Liver (tissue), 9 donors: ENCODE data around the gene ARL6IP6. TPM values are rescaled to one million over a fixed set of nuclear protein-coding genes. Genes with fewer than 3 reads are reported as not detected.

Source experiments
- DNase-seq: peaks from one replicate; pipeline ENCODE4 v3.0.0-alpha.2; 2017; ENCODE audit warnings: low spot score
- H3K27ac ChIP-seq, 2 donors: one replicate each; pipeline ENCODE4 v1.7.0; 2013; ENCODE audit warnings: inconsistent platforms in 2 of 2, low read length in 2 of 2, control low read depth in 1 of 2, low read depth in 1 of 2, mild to moderate bottlenecking in 1 of 2
- H3K27me3 ChIP-seq, 4 donors: one replicate each; pipeline versions ENCODE4 v1.6.1 to v1.7.0; 2013; ENCODE audit warnings: low read length in 3 of 4, inconsistent platforms in 1 of 4, mild to moderate bottlenecking in 1 of 4, moderate library complexity in 1 of 4; ENCODE audit not compliant: control insufficient read depth in 4 of 4, insufficient read depth in 4 of 4
- H3K36me3 ChIP-seq, 4 donors: one replicate each; pipeline versions ENCODE4 v1.6.1 to v1.7.0; 2013; ENCODE audit warnings: low read length in 3 of 4, mild to moderate bottlenecking in 3 of 4, low read depth in 1 of 4, moderate library complexity in 1 of 4; ENCODE audit not compliant: control insufficient read depth in 4 of 4, insufficient read depth in 3 of 4
- H3K4me1 ChIP-seq, 4 donors: one replicate each; pipeline versions ENCODE4 v1.6.1 to v1.7.0; 2013; ENCODE audit warnings: low read length in 3 of 4, mild to moderate bottlenecking in 3 of 4, moderate library complexity in 1 of 4; ENCODE audit not compliant: control insufficient read depth in 4 of 4, insufficient read depth in 4 of 4
- H3K4me3 ChIP-seq, 3 donors: one replicate each; pipeline versions ENCODE4 v1.6.1 to v1.7.0; 2013; ENCODE audit warnings: low read length in 3 of 3, control low read depth in 1 of 3, low read depth in 1 of 3, mild to moderate bottlenecking in 1 of 3
- H3K9ac ChIP-seq, 2 donors: one replicate each; pipeline ENCODE4 v1.7.0; 2013; ENCODE audit warnings: low read length in 2 of 2, mild to moderate bottlenecking in 2 of 2, moderate library complexity in 2 of 2, control low read depth in 1 of 2, low read depth in 1 of 2
- H3K9me3 ChIP-seq, 4 donors: one replicate each; pipeline versions ENCODE4 v1.6.1 to v1.7.0; 2013; ENCODE audit warnings: low read length in 3 of 4; ENCODE audit not compliant: control insufficient read depth in 4 of 4
- EGR1 ChIP-seq, 2 donors: IDR thresholded peaks; 2 replicates each; pipeline ENCODE4 v1.6.1; 2016 to 2018; ENCODE audit warnings: antibody characterized with exemption in 2 of 2, low read depth in 2 of 2
- FOXA1 ChIP-seq: IDR thresholded peaks from 2 replicates; pipeline ENCODE4 v1.6.1; 2016; ENCODE audit warnings: antibody characterized with exemption
- FOXA2 ChIP-seq: IDR thresholded peaks from 2 replicates; pipeline ENCODE4 v1.6.1; 2016; ENCODE audit warnings: antibody characterized with exemption
- HNF4A ChIP-seq, 2 donors: conservative IDR thresholded peaks; 2 replicates each; pipeline ENCODE4 v1.6.1; 2016; ENCODE audit warnings: antibody characterized with exemption in 2 of 2, mild to moderate bottlenecking in 2 of 2
- HNF4G ChIP-seq: IDR thresholded peaks from 2 replicates; pipeline ENCODE4 v1.6.1; 2016; ENCODE audit warnings: antibody characterized with exemption
- JUND ChIP-seq, 2 donors: IDR thresholded peaks; 2 replicates each; pipeline ENCODE4 v1.6.1; 2016; ENCODE audit warnings: antibody characterized with exemption in 2 of 2
- SP1 ChIP-seq: IDR thresholded peaks from 2 replicates; pipeline ENCODE4 v1.6.1; 2018; ENCODE audit warnings: antibody characterized with exemption, mild to moderate bottlenecking
- TAF1 ChIP-seq: conservative IDR thresholded peaks from 2 replicates; pipeline ENCODE4 v1.6.1; 2016; ENCODE audit warnings: antibody characterized with exemption, mild to moderate bottlenecking
- YY1 ChIP-seq: IDR thresholded peaks from 2 replicates; pipeline ENCODE4 v1.6.1; 2016; ENCODE audit warnings: antibody characterized with exemption, mild to moderate bottlenecking
- WGBS: extraction: QIAGEN DNeasy Blood & Tissue Kit; methylation state at CpG from one replicate; pipeline ENCODE4 v1.1.7; 2013; 5-methylcytosine and 5-hydroxymethylcytosine counted together
- polyA plus RNA-seq, 2 donors: library from polyadenylated mRNA; stranded (reverse) in 1 of 2; unstranded in 1 of 2; fragments of 200-250 nt in 1 of 2; fragments of >200 nt in 1 of 2; fragmentation: Nextera tagmentation in 1 of 2; extraction: Ambion mirVana in 1 of 2; gene quantifications; one replicate each; pipeline versions ENCODE4 v1.2.1 to v1.2.3, GENCODE V29; 2013 to 2015
- total RNA-seq, 2 donors: library from RNA; depleted of rRNA; stranded (reverse); fragments of >200 nt; gene quantifications; one replicate each; pipeline ENCODE4 v1.2.3, GENCODE V29; 2014
- TF ChIP-seq, protein P1 (sequence below): IDR thresholded peaks from 2 replicates; pipeline ENCODE4 v1.6.1; 2016; ENCODE audit warnings: antibody characterized with exemption
- TF ChIP-seq, protein P2 (sequence below): IDR thresholded peaks from 2 replicates; pipeline ENCODE4 v1.6.1; 2016; ENCODE audit warnings: antibody characterized with exemption
- TF ChIP-seq, protein P3 (sequence below): IDR thresholded peaks from 2 replicates; pipeline ENCODE4 v1.6.1; 2016; ENCODE audit warnings: antibody characterized with exemption, mild to moderate bottlenecking
- TF ChIP-seq, protein P4 (sequence below): fragments of 150-350 bp; IDR thresholded peaks from 2 replicates; pipeline ENCODE4 v1.5.1; 2017; ENCODE audit warnings: improper control_type of control experiment, low read depth, low read length; ENCODE audit not compliant: missing input control
- donor health status: healthy.
- donor health status: healthy.
- donor health status: healthy.
- donor health status: healthy.
- donor health status: healthy.

ARL6IP6 gene
- total and polyA plus RNA-seq, 4 donors, result 2.2 to 16.6 (median 4.6) TPM

DNA sequence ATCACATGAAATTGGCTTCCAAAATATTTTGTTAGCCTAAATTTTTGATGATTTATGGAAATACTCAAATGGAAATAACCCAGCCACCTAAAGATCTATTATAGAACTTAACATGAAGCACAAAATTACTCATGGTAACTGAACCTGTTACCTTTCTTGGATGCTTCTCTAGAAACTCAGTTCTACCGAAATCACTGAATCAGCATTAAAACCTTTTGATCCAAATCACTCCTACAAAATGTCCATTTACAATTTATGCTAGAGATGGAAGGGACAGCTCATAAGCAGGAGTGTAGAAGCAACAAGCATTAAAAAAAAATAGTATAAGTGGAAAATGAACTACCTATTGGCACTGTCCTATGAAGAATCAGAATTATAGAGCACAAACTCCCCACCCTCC is 3.3 kb upstream of the ARL6IP6 start:
- no peaks in the 10 kb centered on the region for H3K27me3 ChIP-seq
- no peak for DNase-seq
- TF ChIP-seq HNF4G (no peak), SP1 (no peak), TAF1 (no peak), YY1 (no peak), FOXA2 (no peak), HNF4A (conservative IDR thresholded peaks at IDR 0.05) (no peak), EGR1 (IDR thresholded peaks at IDR 0.05; ENCODE audit: low read depth in 2 of 2) (no peak), JUND (IDR thresholded peaks at IDR 0.05) (no peak), FOXA1 (no peak)
- TF ChIP-seq, protein P1, sequence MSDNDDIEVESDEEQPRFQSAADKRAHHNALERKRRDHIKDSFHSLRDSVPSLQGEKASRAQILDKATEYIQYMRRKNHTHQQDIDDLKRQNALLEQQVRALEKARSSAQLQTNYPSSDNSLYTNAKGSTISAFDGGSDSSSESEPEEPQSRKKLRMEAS, result no peak
- TF ChIP-seq, protein P2, sequence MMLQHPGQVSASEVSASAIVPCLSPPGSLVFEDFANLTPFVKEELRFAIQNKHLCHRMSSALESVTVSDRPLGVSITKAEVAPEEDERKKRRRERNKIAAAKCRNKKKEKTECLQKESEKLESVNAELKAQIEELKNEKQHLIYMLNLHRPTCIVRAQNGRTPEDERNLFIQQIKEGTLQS, result no peak
- TF ChIP-seq, protein P3, sequence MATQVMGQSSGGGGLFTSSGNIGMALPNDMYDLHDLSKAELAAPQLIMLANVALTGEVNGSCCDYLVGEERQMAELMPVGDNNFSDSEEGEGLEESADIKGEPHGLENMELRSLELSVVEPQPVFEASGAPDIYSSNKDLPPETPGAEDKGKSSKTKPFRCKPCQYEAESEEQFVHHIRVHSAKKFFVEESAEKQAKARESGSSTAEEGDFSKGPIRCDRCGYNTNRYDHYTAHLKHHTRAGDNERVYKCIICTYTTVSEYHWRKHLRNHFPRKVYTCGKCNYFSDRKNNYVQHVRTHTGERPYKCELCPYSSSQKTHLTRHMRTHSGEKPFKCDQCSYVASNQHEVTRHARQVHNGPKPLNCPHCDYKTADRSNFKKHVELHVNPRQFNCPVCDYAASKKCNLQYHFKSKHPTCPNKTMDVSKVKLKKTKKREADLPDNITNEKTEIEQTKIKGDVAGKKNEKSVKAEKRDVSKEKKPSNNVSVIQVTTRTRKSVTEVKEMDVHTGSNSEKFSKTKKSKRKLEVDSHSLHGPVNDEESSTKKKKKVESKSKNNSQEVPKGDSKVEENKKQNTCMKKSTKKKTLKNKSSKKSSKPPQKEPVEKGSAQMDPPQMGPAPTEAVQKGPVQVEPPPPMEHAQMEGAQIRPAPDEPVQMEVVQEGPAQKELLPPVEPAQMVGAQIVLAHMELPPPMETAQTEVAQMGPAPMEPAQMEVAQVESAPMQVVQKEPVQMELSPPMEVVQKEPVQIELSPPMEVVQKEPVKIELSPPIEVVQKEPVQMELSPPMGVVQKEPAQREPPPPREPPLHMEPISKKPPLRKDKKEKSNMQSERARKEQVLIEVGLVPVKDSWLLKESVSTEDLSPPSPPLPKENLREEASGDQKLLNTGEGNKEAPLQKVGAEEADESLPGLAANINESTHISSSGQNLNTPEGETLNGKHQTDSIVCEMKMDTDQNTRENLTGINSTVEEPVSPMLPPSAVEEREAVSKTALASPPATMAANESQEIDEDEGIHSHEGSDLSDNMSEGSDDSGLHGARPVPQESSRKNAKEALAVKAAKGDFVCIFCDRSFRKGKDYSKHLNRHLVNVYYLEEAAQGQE, result no peak
- H3K36me3 ChIP-seq, result peaks cover 0 to 12% (median 6%) of the 10 kb centered on the region in 4 donors
- peaks cover 5 to 31% (median 22%) of the 10 kb centered on the region in 4 donors for H3K4me1 ChIP-seq
- H3K4me3 ChIP-seq, result no peak overlapping the region
- whole genome bisulfite sequencing, result 86% methylated on average over 1 of the region's 1 CpG
- H3K27ac ChIP-seq, result no peak overlapping the region
- H3K9ac ChIP-seq, result no peak overlapping the region
- H3K9me3 ChIP-seq, result no peaks in the 10 kb centered on the region

DNA sequence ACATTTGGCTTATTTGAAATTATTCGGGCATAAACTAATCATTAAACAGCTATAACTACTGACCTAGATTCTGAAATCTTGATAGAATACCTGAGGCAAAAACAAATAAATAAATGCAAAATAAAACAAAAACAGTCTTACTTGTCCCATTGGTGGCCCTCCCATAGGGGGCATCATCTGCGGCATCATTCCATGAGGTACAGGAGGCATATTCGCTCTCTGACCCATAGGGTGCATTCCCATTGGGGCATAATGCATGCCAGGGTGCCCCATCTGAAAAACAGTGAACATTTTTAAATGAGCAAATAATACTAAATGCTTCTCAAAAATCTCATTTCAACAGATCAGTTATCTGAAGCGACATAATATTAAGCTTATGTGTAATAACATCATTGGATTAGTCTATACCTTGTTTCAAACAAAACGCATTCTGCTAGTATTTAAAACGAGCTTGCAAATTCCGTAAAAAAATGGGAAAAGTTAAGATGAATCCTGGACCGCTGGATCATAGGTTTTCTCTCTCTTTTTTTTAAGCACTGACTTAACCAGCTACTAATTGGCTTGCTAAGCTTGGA is 2.5 kb upstream of the ARL6IP6 start:
- DNase-seq, result no peak
- H3K27me3 ChIP-seq, result no peaks in the 10 kb centered on the region
- TF ChIP-seq, protein P4, sequence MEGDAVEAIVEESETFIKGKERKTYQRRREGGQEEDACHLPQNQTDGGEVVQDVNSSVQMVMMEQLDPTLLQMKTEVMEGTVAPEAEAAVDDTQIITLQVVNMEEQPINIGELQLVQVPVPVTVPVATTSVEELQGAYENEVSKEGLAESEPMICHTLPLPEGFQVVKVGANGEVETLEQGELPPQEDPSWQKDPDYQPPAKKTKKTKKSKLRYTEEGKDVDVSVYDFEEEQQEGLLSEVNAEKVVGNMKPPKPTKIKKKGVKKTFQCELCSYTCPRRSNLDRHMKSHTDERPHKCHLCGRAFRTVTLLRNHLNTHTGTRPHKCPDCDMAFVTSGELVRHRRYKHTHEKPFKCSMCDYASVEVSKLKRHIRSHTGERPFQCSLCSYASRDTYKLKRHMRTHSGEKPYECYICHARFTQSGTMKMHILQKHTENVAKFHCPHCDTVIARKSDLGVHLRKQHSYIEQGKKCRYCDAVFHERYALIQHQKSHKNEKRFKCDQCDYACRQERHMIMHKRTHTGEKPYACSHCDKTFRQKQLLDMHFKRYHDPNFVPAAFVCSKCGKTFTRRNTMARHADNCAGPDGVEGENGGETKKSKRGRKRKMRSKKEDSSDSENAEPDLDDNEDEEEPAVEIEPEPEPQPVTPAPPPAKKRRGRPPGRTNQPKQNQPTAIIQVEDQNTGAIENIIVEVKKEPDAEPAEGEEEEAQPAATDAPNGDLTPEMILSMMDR, result peak; percentile 7
- TF ChIP-seq FOXA2, result no peak
- H3K4me3 ChIP-seq, result peak overlapping the region; percentile 80 to 97 (median 93)
- peak overlapping the region; percentile 89 to 96 for H3K9ac ChIP-seq
- H3K36me3 ChIP-seq, result peaks cover 0 to 12% (median 2%) of the 10 kb centered on the region in 4 donors
- WGBS, result 22% methylated on average over 8 of the region's 8 CpGs
- peaks cover 5 to 33% (median 23%) of the 10 kb centered on the region in 4 donors for H3K4me1 ChIP-seq
- no peaks in the 10 kb centered on the region for H3K9me3 ChIP-seq
- no peak overlapping the region for H3K27ac ChIP-seq
